WTC11 (cell line): ENCODE data around the gene ARMH4. TPM values are rescaled to one million over a fixed set of nuclear protein-coding genes. Genes with fewer than 3 reads are reported as not detected.

ENCODE experiments used
- ATAC-seq: fragments of 200-7000 bp; cut with Tn5 transposase; 2 replicates; pipeline ENCODE4 v1.10.0; 2021; ENCODE audit warnings: mild to moderate bottlenecking, moderate library complexity
- CTCF ChIA-PET: fragments of 300-600 bp; sonication (Branson Sonifier 250); formaldehyde crosslinking; loops from one replicate; lab custom pipeline; 2021; ENCODE audit warnings: antibody characterized with exemption; lab: Charles Lee
- POLR2A ChIA-PET: fragments of 350-600 bp; sonication (Branson Sonifier 250); formaldehyde crosslinking; loops from one replicate; lab custom pipeline; 2021; ENCODE audit warnings: antibody characterized with exemption; lab: Charles Lee
- DNase-seq: peaks from one replicate; pipeline ENCODE4 v3.0.0; 2021; ENCODE audit warnings: low spot score
- H3K27ac Mint-ChIP-seq: 2 replicates; pipeline ENCODE4 v1.8.0; 2021; ENCODE audit warnings: mixed read lengths
- H3K27me3 Mint-ChIP-seq: 2 replicates; pipeline ENCODE4 v1.8.0; 2021; ENCODE audit warnings: low read depth, mild to moderate bottlenecking, moderate library complexity, mixed read lengths
- H3K36me3 Mint-ChIP-seq: 2 replicates; pipeline ENCODE4 v1.8.0; 2021; ENCODE audit warnings: mixed read lengths
- H3K4me1 Mint-ChIP-seq: 2 replicates; pipeline ENCODE4 v1.8.0; 2022; ENCODE audit warnings: mixed read lengths
- H3K4me3 Mint-ChIP-seq: 2 replicates; pipeline ENCODE4 v1.8.0; 2021; ENCODE audit warnings: mild to moderate bottlenecking, moderate library complexity, mixed read lengths
- H3K9me3 Mint-ChIP-seq: 2 replicates; pipeline ENCODE4 v1.8.0; 2021; ENCODE audit warnings: mixed read lengths
- EMX1 ChIP-seq: fragments of 250-450 bp; sonication (Bioruptor Pico); IDR thresholded peaks from 2 replicates; pipeline ENCODE4 v1.8.0; 2021; ENCODE audit warnings: mild to moderate bottlenecking
- ESRRA ChIP-seq: sonication (generic); formaldehyde crosslinking; IDR thresholded peaks from 2 replicates; pipeline ENCODE4 v1.8.1; 2022; ENCODE audit warnings: mild to moderate bottlenecking, missing genetic modification reagents, borderline replicate concordance
- ETV6 ChIP-seq: sonication (generic); formaldehyde crosslinking; IDR thresholded peaks from 2 replicates; pipeline ENCODE4 v1.8.1; 2022; ENCODE audit warnings: mild to moderate bottlenecking, missing genetic modification reagents
- NFATC4 ChIP-seq: fragments of 250-450 bp; sonication (Bioruptor Pico); IDR thresholded peaks from 2 replicates; pipeline ENCODE4 v1.9.0; 2021; ENCODE audit warnings: mild to moderate bottlenecking
- NFYB ChIP-seq: sonication (generic); formaldehyde crosslinking; conservative IDR thresholded peaks from 2 replicates; pipeline ENCODE4 v1.8.0; 2022; ENCODE audit warnings: low read depth, missing genetic modification reagents
- NR1H2 ChIP-seq: sonication (generic); formaldehyde crosslinking; IDR thresholded peaks from 2 replicates; pipeline ENCODE4 v1.9.0; 2021; ENCODE audit warnings: mild to moderate bottlenecking, moderate library complexity, missing genetic modification reagents
- NR2C2 ChIP-seq: sonication (generic); formaldehyde crosslinking; IDR thresholded peaks from 2 replicates; pipeline ENCODE4 v1.8.0; 2022; ENCODE audit warnings: mild to moderate bottlenecking, missing genetic modification reagents
- RELA ChIP-seq: sonication (generic); formaldehyde crosslinking; IDR thresholded peaks from 2 replicates; pipeline ENCODE4 v1.8.1; 2022; ENCODE audit warnings: missing genetic modification reagents, mild to moderate bottlenecking, borderline replicate concordance
- SOX15 ChIP-seq: fragments of 250-450 bp; sonication (Bioruptor Pico); IDR thresholded peaks from 2 replicates; pipeline ENCODE4 v1.9.0; 2021; ENCODE audit warnings: mild to moderate bottlenecking
- TCF7 ChIP-seq: sonication (generic); formaldehyde crosslinking; IDR thresholded peaks from 2 replicates; pipeline ENCODE4 v1.8.0; 2022; ENCODE audit warnings: mild to moderate bottlenecking, low read depth, missing genetic modification reagents, moderate library complexity
- ZNF219 ChIP-seq: sonication (generic); formaldehyde crosslinking; IDR thresholded peaks from 2 replicates; pipeline ENCODE4 v1.8.0; 2023; ENCODE audit warnings: missing genetic modification reagents, mild to moderate bottlenecking, borderline replicate concordance
- ZNF396 ChIP-seq: fragments of 250-450 bp; sonication (Bioruptor Pico); IDR thresholded peaks from 2 replicates; pipeline ENCODE4 v1.8.0; 2021; ENCODE audit warnings: mild to moderate bottlenecking, moderate library complexity, borderline replicate concordance
- ZNF416 ChIP-seq: fragments of 250-450 bp; sonication (Bioruptor Pico); IDR thresholded peaks from 2 replicates; pipeline ENCODE4 v1.9.0; 2021; ENCODE audit warnings: mild to moderate bottlenecking, inconsistent platforms
- total RNA-seq: library from RNA; stranded (reverse); gene quantifications from 3 replicates; pipeline ENCODE4 v1.2.3, GENCODE V29; 2021
- TF ChIP-seq, protein P1 (sequence below): sonication (generic); formaldehyde crosslinking; IDR thresholded peaks from 2 replicates; pipeline ENCODE4 v1.8.0; 2022; ENCODE audit warnings: mild to moderate bottlenecking, missing genetic modification reagents
- TF ChIP-seq, protein P2 (sequence below): sonication (generic); formaldehyde crosslinking; IDR thresholded peaks from 2 replicates; pipeline ENCODE4 v1.8.1; 2023; ENCODE audit warnings: mild to moderate bottlenecking, missing genetic modification reagents
- TF ChIP-seq, protein P3 (sequence below): sonication (generic); formaldehyde crosslinking; IDR thresholded peaks from 2 replicates; pipeline ENCODE4 v1.8.1; 2023; ENCODE audit warnings: mild to moderate bottlenecking, missing genetic modification reagents, moderate library complexity
- TF ChIP-seq, protein P4 (sequence below): sonication (generic); formaldehyde crosslinking; conservative IDR thresholded peaks from 2 replicates; pipeline ENCODE4 v1.8.1; 2022; ENCODE audit warnings: mild to moderate bottlenecking, missing genetic modification reagents
- TF ChIP-seq, protein P5 (sequence below): sonication (generic); formaldehyde crosslinking; IDR thresholded peaks from 2 replicates; pipeline ENCODE4 v1.8.0; 2022; ENCODE audit warnings: mild to moderate bottlenecking, missing genetic modification reagents
- TF ChIP-seq, protein P6 (sequence below): sonication (generic); formaldehyde crosslinking; IDR thresholded peaks from 2 replicates; pipeline ENCODE4 v1.8.0; 2022; ENCODE audit warnings: mild to moderate bottlenecking, missing genetic modification reagents

Gene ARMH4
- total RNA-seq, 1 experiment from 2014 or later, result 12.2 TPM

DNA sequence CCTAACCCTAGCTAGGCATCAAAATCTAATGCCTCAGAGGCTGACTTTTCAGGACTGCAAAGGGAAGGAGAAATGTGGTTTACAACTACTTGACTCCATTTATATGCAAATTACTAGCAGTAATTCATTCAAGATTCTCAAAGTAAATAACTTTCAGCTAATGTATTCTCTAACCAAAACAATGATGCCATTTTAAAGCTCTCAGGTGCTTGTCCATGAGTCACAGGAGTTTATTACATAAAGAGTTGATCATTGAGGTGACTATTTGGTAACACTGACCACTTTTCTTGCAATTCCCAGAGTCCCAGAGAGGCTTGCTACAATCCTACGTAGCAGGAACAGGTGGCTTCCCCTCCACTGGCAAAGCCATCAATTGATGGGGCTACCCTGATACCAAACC, 177.1 kb downstream of the ARMH4 start (continued):
- TF ChIP-seq RELA (CRISPR knock-in tag) (no peak), NR1H2 (no peak), SOX15 (CRISPR knock-in tag) (no peak)

DNA sequence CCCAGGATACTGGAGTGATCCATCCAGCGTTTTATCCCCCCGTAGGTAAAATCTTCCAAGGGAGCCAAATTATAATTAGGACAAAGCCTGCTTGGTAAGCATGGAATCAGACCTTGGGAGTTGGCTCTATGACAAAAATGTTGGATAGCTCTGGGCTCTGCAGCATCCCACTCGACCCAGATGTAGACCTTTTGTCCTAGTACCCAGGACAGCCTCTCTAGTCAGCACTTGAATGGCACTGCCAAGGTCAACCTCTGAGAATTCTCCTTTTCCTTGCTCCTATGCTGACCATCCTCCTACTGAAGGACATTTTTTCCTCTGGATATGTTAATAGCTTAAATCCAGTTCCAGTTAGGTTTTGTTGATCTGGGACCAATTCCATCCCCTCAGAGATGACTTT, 181.4 kb downstream of the ARMH4 start:
- ChIA-PET POLR2A (no interaction called here), CTCF (interaction anchor here (0.9 to 1.2 kb wide), 2 partner anchors 8 to 100 kb away, joined by 3 to 6 read pairs; no protein-coding TSS in a partner anchor)
- ATAC-seq (no peak), DNase-seq (no peak)
- no peaks in the 10 kb centered on the region for H3K9me3 Mint-ChIP-seq
- H3K4me1 Mint-ChIP-seq, result peaks cover 14% of the 10 kb centered on the region
- TF ChIP-seq ETV6 (CRISPR knock-in tag) (no peak), ZNF219 (CRISPR knock-in tag) (no peak)
- TF ChIP-seq, protein P1, sequence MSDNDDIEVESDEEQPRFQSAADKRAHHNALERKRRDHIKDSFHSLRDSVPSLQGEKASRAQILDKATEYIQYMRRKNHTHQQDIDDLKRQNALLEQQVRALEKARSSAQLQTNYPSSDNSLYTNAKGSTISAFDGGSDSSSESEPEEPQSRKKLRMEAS (CRISPR knock-in tag), result no peak
- H3K27me3 Mint-ChIP-seq, result no peaks in the 10 kb centered on the region
- no peaks in the 10 kb centered on the region for H3K36me3 Mint-ChIP-seq
- H3K4me3 Mint-ChIP-seq, result no peak overlapping the region
- no peak overlapping the region for H3K27ac Mint-ChIP-seq

DNA sequence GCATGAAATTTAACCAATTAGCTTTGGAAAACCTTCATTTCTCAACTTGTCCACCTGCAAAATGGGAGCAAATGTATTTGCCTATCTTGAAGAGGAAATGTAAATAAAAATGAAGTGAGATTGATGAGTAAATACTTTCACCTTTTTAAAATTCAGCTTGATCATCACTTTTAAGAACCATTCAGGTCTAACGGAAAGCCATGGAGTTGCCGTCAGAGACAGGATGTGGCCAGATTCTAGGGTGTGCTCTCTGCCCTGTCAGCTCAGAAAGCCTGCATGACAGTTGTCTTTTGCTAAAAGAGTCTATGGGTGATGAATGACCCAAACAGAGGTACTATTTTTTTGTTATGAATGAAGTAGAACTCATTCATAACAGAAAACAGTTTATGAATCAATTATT, 181.8 kb downstream of the ARMH4 start:
- H3K4me3 Mint-ChIP-seq, result no peak overlapping the region
- DNase-seq (no peak), ATAC-seq (no peak)
- ChIA-PET CTCF (no interaction called here), POLR2A (no interaction called here)
- H3K27ac Mint-ChIP-seq, result no peak overlapping the region
- TF ChIP-seq, protein P2, sequence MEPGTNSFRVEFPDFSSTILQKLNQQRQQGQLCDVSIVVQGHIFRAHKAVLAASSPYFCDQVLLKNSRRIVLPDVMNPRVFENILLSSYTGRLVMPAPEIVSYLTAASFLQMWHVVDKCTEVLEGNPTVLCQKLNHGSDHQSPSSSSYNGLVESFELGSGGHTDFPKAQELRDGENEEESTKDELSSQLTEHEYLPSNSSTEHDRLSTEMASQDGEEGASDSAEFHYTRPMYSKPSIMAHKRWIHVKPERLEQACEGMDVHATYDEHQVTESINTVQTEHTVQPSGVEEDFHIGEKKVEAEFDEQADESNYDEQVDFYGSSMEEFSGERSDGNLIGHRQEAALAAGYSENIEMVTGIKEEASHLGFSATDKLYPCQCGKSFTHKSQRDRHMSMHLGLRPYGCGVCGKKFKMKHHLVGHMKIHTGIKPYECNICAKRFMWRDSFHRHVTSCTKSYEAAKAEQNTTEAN (CRISPR knock-in tag), result no peak
- no peaks in the 10 kb centered on the region for H3K36me3 Mint-ChIP-seq
- H3K27me3 Mint-ChIP-seq, result no peaks in the 10 kb centered on the region
- H3K9me3 Mint-ChIP-seq, result no peaks in the 10 kb centered on the region
- peaks cover 10% of the 10 kb centered on the region for H3K4me1 Mint-ChIP-seq

DNA sequence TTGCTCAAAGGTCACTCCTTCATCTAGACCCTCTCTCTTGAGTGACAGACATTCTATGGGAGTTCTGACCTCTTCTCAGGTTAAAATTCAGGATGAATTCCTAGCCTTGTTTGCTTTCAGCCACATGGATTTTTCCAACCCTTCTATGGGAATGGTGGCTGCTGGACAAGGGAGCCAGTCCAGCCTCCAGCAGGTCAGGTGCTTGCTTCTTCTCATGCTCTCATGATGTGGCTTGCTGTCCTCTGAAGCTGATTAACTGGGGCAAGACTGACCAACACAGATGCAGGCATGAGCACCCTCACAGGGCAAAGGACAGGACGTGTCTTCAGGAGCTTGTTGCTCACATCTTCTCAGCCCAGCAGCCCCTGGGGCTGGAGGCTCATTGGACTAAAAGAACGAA, 188.9 kb downstream of the ARMH4 start:
- POLR2A ChIA-PET, result interaction anchor here (0.6 kb wide), 1 partner anchor 189 kb away, joined by 4 read pairs; the partner anchor contains the start of gene ARMH4
- ATAC-seq, result no peak
- DNase-seq, result no peak
- no peak for TF ChIP-seq ETV6 (CRISPR knock-in tag)
- TF ChIP-seq NR1H2, result no peak
- no peak for TF ChIP-seq ZNF396 (CRISPR knock-in tag)
- TF ChIP-seq, protein P3, sequence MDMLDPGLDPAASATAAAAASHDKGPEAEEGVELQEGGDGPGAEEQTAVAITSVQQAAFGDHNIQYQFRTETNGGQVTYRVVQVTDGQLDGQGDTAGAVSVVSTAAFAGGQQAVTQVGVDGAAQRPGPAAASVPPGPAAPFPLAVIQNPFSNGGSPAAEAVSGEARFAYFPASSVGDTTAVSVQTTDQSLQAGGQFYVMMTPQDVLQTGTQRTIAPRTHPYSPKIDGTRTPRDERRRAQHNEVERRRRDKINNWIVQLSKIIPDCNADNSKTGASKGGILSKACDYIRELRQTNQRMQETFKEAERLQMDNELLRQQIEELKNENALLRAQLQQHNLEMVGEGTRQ (CRISPR knock-in tag), result no peak
- TF ChIP-seq, protein P4, sequence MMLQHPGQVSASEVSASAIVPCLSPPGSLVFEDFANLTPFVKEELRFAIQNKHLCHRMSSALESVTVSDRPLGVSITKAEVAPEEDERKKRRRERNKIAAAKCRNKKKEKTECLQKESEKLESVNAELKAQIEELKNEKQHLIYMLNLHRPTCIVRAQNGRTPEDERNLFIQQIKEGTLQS (CRISPR knock-in tag), result no peak
- TF ChIP-seq NFATC4, result no peak
- no peak for TF ChIP-seq NR2C2 (CRISPR knock-in tag)
- no peak for TF ChIP-seq ZNF416 (CRISPR knock-in tag)
- TF ChIP-seq EMX1 (CRISPR knock-in tag), result no peak
- TF ChIP-seq, all 79 proteins: peak for 0
- Mint-ChIP-seq H3K27ac (no peak overlapping the region), H3K4me1 (peaks cover 27% of the 10 kb centered on the region), H3K4me3 (no peak overlapping the region), H3K36me3 (no peaks in the 10 kb centered on the region), H3K9me3 (no peaks in the 10 kb centered on the region), H3K27me3 (peaks cover 5% of the 10 kb centered on the region; the same call in 1 of the 2 replicates)
- CTCF ChIA-PET, result interaction anchor here (0.6 to 2.5 kb wide), 28 partner anchors 8 to 572 kb away, joined by 3 to 25 read pairs (median 6); partner anchors contain the start of genes NAA30 and SLC35F4

DNA sequence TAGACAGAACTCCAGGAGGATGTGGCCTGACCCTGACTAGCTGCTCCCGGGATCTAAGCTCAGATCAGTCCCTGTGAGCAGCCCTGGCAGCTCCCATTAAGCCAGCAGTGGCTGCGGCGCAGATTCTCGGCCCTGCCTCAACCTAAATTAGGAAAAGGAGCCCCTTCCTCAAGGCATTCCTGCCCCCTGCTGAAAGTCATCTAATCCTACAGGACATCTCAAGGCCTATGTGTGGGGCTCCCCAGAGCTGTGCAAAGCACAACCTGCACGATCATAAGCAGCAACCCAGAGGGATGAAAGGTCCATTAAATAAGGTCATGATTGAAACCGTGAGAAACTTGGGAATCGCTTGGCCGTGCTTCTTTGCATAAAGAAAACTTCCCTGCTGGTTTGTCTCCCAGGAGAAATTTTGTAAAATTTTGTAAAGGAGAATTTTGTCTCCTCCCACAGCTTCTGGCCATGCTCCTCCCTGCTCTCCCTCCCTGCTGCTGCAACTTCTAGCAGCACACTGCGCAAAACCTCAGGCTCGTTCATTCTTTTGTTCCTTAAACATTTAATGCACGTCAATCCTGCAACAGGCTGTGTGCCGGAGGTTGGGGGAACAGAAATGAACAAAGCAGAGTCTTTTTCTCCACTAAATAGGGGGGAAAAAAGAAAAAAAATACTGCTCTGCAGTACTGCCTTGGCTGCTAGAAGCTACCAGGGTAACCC, 189.5 kb downstream of the ARMH4 start:
- DNase-seq (peak; percentile 81), ATAC-seq (peak; percentile 96)
- H3K36me3 Mint-ChIP-seq, result no peaks in the 10 kb centered on the region
- POLR2A ChIA-PET, result no interaction called here
- H3K9me3 Mint-ChIP-seq, result no peaks in the 10 kb centered on the region
- H3K27ac Mint-ChIP-seq, result no peak overlapping the region; the same call in none of the 2 replicates
- H3K4me1 Mint-ChIP-seq, result peaks cover 27% of the 10 kb centered on the region
- CTCF ChIA-PET, result interaction anchor here (0.6 to 2.5 kb wide), 40 partner anchors 9 to 572 kb away, joined by 3 to 25 read pairs (median 4); partner anchors contain the start of genes NAA30 and SLC35F4
- peaks cover 5% of the 10 kb centered on the region; the same call in 1 of the 2 replicates for H3K27me3 Mint-ChIP-seq
- H3K4me3 Mint-ChIP-seq, result 0 out of 2 replicates have a peak overlapping the region, but pooled peaks have one; percentile 18
- TF ChIP-seq ESRRA (CRISPR knock-in tag) (no peak), TCF7 (CRISPR knock-in tag) (no peak), NFYB (CRISPR knock-in tag) (no peak), EMX1 (CRISPR knock-in tag) (no peak)
- TF ChIP-seq, protein P5, sequence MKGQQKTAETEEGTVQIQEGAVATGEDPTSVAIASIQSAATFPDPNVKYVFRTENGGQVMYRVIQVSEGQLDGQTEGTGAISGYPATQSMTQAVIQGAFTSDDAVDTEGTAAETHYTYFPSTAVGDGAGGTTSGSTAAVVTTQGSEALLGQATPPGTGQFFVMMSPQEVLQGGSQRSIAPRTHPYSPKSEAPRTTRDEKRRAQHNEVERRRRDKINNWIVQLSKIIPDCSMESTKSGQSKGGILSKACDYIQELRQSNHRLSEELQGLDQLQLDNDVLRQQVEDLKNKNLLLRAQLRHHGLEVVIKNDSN, result no peak
- TF ChIP-seq, protein P6, sequence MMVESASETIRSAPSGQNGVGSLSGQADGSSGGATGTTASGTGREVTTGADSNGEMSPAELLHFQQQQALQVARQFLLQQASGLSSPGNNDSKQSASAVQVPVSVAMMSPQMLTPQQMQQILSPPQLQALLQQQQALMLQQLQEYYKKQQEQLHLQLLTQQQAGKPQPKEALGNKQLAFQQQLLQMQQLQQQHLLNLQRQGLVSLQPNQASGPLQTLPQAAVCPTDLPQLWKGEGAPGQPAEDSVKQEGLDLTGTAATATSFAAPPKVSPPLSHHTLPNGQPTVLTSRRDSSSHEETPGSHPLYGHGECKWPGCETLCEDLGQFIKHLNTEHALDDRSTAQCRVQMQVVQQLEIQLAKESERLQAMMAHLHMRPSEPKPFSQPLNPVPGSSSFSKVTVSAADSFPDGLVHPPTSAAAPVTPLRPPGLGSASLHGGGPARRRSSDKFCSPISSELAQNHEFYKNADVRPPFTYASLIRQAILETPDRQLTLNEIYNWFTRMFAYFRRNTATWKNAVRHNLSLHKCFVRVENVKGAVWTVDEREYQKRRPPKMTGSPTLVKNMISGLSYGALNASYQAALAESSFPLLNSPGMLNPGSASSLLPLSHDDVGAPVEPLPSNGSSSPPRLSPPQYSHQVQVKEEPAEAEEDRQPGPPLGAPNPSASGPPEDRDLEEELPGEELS, result no peak
- TF ChIP-seq, protein P2 (CRISPR knock-in tag), result no peak
